GM19351 (cell line): ENCODE measurements around the gene LRRC8D.
"Not testable (repeated sequence)": the region's sequence is repeated elsewhere in the genome, so short reads cannot be mapped to it uniquely, and the experiment has no call there.

Experiments used
- ATAC-seq: cut with Tn5 transposase; IDR thresholded peaks from one replicate; pipeline ENCODE4 v1.9.1; 2021; ENCODE audit warnings: mild to moderate bottlenecking, moderate library complexity; ENCODE audit not compliant: unreplicated experiment

Gene LRRC8D

DNA sequence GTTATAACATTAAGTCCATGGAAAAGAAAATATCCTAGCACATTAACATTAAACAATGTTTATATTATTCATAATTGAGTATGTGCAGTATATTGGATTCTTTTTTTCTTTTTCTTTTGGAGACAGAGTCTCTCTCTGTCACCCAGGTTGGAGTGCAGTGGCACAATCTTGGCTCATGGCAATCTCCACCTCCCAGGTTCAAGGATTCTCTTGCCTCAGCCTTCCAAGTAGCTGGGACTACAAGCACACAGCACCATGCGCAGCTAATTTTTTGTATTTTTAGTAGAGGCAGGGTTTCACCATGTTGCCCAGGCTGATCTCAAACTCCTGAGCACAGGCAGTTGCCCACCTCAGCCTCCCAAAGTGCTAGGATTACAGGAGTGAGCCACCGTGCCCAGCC, 162.0 kb downstream of the LRRC8D start:
- not testable (repeated sequence) for ATAC-seq

DNA sequence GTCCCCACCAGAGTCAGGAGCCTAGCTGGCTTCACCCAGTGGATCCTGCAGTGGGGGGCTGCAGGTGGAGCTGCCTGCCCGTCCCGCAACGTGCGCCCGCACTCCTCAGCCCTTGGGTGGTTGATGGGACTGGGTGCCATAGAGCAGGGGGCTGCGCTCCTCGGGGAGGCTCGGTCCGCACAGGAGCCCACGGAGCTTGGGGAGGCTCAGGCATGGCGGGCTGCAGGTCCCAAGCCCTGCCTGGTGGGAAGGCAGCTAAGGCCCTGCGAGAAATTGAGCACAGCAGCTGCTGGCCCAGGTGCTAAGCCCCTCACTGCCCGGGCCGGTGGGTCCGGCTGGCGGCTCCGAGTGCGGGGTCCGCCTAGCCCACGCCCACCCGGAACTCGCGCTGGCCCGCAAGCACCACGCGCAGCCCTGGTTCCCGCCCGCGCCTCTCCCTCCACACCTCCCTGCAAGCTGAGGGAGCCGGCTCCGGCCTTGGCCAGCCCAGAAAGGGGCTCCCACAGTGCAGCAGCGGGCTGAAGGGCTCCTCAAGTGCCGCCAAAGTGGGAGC, 163.8 kb downstream of the LRRC8D start:
- ATAC-seq, result not testable (repeated sequence)

DNA sequence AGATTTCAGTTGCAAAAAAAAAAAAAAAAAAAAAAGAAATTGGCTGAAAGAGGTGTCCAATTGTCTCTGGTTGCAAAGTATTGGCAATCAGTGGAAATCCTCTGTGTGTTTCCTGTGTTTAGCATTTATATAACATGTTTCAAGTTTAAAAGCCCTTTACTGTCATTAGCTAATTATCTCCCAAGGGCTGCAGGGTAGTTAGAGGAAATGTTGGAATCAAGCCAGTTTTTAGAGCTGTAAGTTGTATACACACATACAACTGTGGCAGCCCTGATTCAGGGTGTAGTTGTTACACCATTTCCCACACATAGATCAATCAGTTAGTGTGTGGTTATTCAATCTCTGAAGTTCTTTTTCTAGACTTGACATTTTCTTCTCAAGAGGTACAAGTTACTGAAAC, 165.2 kb downstream of the LRRC8D start:
- no peak for ATAC-seq
